Measurements from ENCODE around the gene DHRS11. TPM values are rescaled to one million over a fixed set of nuclear protein-coding genes. Genes with fewer than 3 reads are reported as not detected.

DHRS11 gene
- polyA plus RNA-seq, 1 of the 3 experiments (the other 2 are of a cell fraction) = 31.6 TPM

DNA sequence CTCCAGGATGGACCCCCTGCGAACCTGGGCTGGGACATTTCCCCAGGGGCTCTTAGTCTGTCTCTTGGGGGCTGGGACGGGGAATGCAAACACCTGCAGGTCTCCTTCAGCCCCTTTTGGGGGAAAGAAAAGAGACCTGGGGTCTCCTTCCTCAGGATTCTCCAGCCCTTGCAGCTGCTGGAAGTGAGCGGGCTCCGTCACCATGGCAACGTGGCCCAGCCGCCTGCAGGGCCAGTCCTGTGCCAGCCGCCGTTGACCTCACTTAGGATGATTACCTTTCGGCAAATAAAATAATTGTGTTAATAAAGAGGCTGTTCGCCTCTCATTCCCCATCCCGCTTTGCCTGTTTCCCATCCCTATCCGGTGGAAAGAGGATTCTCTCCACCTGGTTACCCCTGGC is 35.4 kb downstream of the DHRS11 start:
- H3K36me3 ChIP-seq (replicated peaks in 1 of 2; ENCODE audit: control insufficient read depth in 1 of 2, insufficient read depth in 2 of 2, low read length in 1 of 2) = no peaks in the 10 kb centered on the region
- no peak overlapping the region for H3K27ac ChIP-seq (ENCODE audit: low read depth in 2 of 2, low read length in 1 of 2)
- H3K9me2 ChIP-seq = no peaks in the 10 kb centered on the region
- no peak overlapping the region for H3K9ac ChIP-seq
- H3K4me3 ChIP-seq (ENCODE audit: low read depth in 2 of 2, low read length in 1 of 2) = no peak overlapping the region
- no peak overlapping the region for H3K4me2 ChIP-seq
- 92% methylated on average over 12 of the region's 12 CpGs for WGBS (ENCODE audit: low lambda C conversion rate)
- H2AFZ ChIP-seq (ENCODE audit: low read depth) = no peak overlapping the region
- no peaks in the 10 kb centered on the region for H3K27me3 ChIP-seq (ENCODE audit: insufficient read depth)
- no peaks in the 10 kb centered on the region for H4K20me1 ChIP-seq (ENCODE audit: insufficient read depth)
- no peaks in the 10 kb centered on the region for H3F3A ChIP-seq (replicated peaks; ENCODE audit: insufficient read depth)
- TF ChIP-seq, protein P1, sequence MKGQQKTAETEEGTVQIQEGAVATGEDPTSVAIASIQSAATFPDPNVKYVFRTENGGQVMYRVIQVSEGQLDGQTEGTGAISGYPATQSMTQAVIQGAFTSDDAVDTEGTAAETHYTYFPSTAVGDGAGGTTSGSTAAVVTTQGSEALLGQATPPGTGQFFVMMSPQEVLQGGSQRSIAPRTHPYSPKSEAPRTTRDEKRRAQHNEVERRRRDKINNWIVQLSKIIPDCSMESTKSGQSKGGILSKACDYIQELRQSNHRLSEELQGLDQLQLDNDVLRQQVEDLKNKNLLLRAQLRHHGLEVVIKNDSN (IDR thresholded peaks at IDR 0.05; ENCODE audit: borderline replicate concordance, low read depth) = no peak
- TF ChIP-seq, protein P2, sequence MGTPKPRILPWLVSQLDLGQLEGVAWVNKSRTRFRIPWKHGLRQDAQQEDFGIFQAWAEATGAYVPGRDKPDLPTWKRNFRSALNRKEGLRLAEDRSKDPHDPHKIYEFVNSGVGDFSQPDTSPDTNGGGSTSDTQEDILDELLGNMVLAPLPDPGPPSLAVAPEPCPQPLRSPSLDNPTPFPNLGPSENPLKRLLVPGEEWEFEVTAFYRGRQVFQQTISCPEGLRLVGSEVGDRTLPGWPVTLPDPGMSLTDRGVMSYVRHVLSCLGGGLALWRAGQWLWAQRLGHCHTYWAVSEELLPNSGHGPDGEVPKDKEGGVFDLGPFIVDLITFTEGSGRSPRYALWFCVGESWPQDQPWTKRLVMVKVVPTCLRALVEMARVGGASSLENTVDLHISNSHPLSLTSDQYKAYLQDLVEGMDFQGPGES (IDR thresholded peaks at IDR 0.05; ENCODE audit: low read depth, low read length) = no peak
- TF ChIP-seq, protein P3, sequence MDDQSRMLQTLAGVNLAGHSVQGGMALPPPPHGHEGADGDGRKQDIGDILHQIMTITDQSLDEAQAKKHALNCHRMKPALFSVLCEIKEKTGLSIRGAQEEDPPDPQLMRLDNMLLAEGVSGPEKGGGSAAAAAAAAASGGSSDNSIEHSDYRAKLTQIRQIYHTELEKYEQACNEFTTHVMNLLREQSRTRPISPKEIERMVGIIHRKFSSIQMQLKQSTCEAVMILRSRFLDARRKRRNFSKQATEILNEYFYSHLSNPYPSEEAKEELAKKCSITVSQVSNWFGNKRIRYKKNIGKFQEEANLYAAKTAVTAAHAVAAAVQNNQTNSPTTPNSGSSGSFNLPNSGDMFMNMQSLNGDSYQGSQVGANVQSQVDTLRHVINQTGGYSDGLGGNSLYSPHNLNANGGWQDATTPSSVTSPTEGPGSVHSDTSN (IDR thresholded peaks at IDR 0.05) = no peak
- CTCF ChIA-PET = interaction anchor here (0.7 to 13.5 kb wide), 16 partner anchors 13 to 770 kb away, joined by 3 to 236 read pairs (median 9); partner anchors contain the start of gene MRM1
- H3K9me3 ChIP-seq = no peaks in the 10 kb centered on the region
- peak; percentile 74 for DNase-seq
- H3K4me1 ChIP-seq (ENCODE audit: control insufficient read depth in 1 of 2, insufficient read depth in 2 of 2, low read depth in 1 of 2, low read length in 1 of 2) = peaks cover 0 to 18% of the 10 kb centered on the region in 2 experiments; a peak in 1 of 4 replicates
- POLR2A ChIA-PET = no interaction called here
- no peaks in the 10 kb centered on the region for H3K79me2 ChIP-seq (ENCODE audit: insufficient read depth)

DNA sequence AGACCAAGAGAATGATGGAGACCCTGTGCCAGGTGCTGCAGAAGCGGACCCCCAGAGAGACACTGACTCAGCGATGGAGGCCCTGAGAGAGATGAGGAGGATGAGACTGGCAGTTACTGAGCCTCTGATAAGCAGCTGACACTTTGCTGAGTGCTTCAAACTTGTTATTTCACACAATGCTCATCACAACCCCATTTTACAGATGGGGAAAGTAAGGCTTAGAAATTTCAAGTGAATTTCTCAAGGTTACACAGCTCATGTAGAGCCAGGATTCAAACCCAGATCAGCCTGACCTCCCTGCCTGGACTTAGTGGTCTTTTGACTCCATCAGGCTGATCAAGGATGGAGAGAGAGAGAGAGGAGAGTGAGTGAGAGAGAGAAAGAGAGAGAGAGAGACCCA is 36.9 kb downstream of the DHRS11 start:
- no peaks in the 10 kb centered on the region for H3K9me3 ChIP-seq
- no peak overlapping the region for H3K4me2 ChIP-seq
- DNase-seq = no peak
- no peak overlapping the region for H2AFZ ChIP-seq (ENCODE audit: low read depth)
- no peak overlapping the region for H3K27ac ChIP-seq (ENCODE audit: low read depth in 2 of 2, low read length in 1 of 2)
- no peaks in the 10 kb centered on the region for H3K27me3 ChIP-seq (ENCODE audit: insufficient read depth)
- no peak overlapping the region for H3K4me3 ChIP-seq (ENCODE audit: low read depth in 2 of 2, low read length in 1 of 2)
- H3K36me3 ChIP-seq (replicated peaks in 1 of 2; ENCODE audit: control insufficient read depth in 1 of 2, insufficient read depth in 2 of 2, low read length in 1 of 2) = no peaks in the 10 kb centered on the region
- no peak overlapping the region for H3K9ac ChIP-seq
- H3K9me2 ChIP-seq = no peaks in the 10 kb centered on the region
- no peaks in the 10 kb centered on the region for H4K20me1 ChIP-seq (ENCODE audit: insufficient read depth)
- ChIA-PET CTCF (interaction anchor here (0.5 to 13.5 kb wide), 53 partner anchors 8 to 745 kb away, joined by 3 to 236 read pairs (median 6); partner anchors contain the start of genes AATF, LHX1 and MRM1), POLR2A (no interaction called here)
- peaks cover 0 to 18% of the 10 kb centered on the region in 2 experiments; a peak in 1 of 4 replicates for H3K4me1 ChIP-seq (ENCODE audit: control insufficient read depth in 1 of 2, insufficient read depth in 2 of 2, low read depth in 1 of 2, low read length in 1 of 2)
- 77% methylated on average over 2 of the region's 2 CpGs for WGBS (ENCODE audit: low lambda C conversion rate)
- TF ChIP-seq EZH2phosphoT487 (IDR thresholded peaks at IDR 0.05; ENCODE audit: borderline replicate concordance, low read depth) = no peak
- TF ChIP-seq RAD21 (IDR thresholded peaks at IDR 0.05; ENCODE audit: low read length) = no peak
- TF ChIP-seq SIN3A (IDR thresholded peaks at IDR 0.05; ENCODE audit: borderline replicate concordance, low read depth, low read length) = no peak
- no peak for TF ChIP-seq GABPA (IDR thresholded peaks at IDR 0.05; ENCODE audit: low read depth)
- TF ChIP-seq, protein P1 (IDR thresholded peaks at IDR 0.05; ENCODE audit: borderline replicate concordance, low read depth) = no peak
- no peak for TF ChIP-seq RFX5 (IDR thresholded peaks at IDR 0.05; ENCODE audit: low read length)
- TF ChIP-seq, protein P4, sequence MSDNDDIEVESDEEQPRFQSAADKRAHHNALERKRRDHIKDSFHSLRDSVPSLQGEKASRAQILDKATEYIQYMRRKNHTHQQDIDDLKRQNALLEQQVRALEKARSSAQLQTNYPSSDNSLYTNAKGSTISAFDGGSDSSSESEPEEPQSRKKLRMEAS (IDR thresholded peaks at IDR 0.05; ENCODE audit: low read depth) = no peak
- TF ChIP-seq TEAD4 (IDR thresholded peaks at IDR 0.05; ENCODE audit: borderline replicate concordance, insufficient read depth) = no peak
- TF ChIP-seq NFIC (IDR thresholded peaks at IDR 0.05; ENCODE audit: borderline replicate concordance) = no peak
- no peak for TF ChIP-seq CHD2 (IDR thresholded peaks at IDR 0.05; ENCODE audit: low read length, partially characterized antibody)
- no peak for TF ChIP-seq YY1 (IDR thresholded peaks at IDR 0.05; ENCODE audit: low read depth)
- no peak for TF ChIP-seq RXRA (IDR thresholded peaks at IDR 0.05; ENCODE audit: borderline replicate concordance, low read depth)
- TF ChIP-seq, protein P5, sequence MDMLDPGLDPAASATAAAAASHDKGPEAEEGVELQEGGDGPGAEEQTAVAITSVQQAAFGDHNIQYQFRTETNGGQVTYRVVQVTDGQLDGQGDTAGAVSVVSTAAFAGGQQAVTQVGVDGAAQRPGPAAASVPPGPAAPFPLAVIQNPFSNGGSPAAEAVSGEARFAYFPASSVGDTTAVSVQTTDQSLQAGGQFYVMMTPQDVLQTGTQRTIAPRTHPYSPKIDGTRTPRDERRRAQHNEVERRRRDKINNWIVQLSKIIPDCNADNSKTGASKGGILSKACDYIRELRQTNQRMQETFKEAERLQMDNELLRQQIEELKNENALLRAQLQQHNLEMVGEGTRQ (IDR thresholded peaks at IDR 0.05; ENCODE audit: borderline replicate concordance, low read depth, low read length) = no peak
- no peak for TF ChIP-seq FOXJ3 (CRISPR knock-in tag; IDR thresholded peaks at IDR 0.05)
- no peak for TF ChIP-seq FOSL2 (IDR thresholded peaks at IDR 0.05; ENCODE audit: borderline replicate concordance, low read depth)
- TF ChIP-seq POLR2AphosphoS5 (IDR thresholded peaks at IDR 0.05; ENCODE audit: low read depth, low read length) = no peak
- TF ChIP-seq, protein P6, sequence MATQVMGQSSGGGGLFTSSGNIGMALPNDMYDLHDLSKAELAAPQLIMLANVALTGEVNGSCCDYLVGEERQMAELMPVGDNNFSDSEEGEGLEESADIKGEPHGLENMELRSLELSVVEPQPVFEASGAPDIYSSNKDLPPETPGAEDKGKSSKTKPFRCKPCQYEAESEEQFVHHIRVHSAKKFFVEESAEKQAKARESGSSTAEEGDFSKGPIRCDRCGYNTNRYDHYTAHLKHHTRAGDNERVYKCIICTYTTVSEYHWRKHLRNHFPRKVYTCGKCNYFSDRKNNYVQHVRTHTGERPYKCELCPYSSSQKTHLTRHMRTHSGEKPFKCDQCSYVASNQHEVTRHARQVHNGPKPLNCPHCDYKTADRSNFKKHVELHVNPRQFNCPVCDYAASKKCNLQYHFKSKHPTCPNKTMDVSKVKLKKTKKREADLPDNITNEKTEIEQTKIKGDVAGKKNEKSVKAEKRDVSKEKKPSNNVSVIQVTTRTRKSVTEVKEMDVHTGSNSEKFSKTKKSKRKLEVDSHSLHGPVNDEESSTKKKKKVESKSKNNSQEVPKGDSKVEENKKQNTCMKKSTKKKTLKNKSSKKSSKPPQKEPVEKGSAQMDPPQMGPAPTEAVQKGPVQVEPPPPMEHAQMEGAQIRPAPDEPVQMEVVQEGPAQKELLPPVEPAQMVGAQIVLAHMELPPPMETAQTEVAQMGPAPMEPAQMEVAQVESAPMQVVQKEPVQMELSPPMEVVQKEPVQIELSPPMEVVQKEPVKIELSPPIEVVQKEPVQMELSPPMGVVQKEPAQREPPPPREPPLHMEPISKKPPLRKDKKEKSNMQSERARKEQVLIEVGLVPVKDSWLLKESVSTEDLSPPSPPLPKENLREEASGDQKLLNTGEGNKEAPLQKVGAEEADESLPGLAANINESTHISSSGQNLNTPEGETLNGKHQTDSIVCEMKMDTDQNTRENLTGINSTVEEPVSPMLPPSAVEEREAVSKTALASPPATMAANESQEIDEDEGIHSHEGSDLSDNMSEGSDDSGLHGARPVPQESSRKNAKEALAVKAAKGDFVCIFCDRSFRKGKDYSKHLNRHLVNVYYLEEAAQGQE (IDR thresholded peaks at IDR 0.05; ENCODE audit: low read depth, low read length) = no peak
- no peaks in the 10 kb centered on the region for H3K79me2 ChIP-seq (ENCODE audit: insufficient read depth)
- H3F3A ChIP-seq (replicated peaks; ENCODE audit: insufficient read depth) = no peaks in the 10 kb centered on the region
